Neural cell (in vitro differentiated cells): ENCODE data around the gene SLC2A5. TPM values are rescaled to one million over a fixed set of nuclear protein-coding genes. Genes with fewer than 3 reads are reported as not detected.
"Not testable (repeated sequence)": the region's sequence is repeated elsewhere in the genome, so short reads cannot be mapped to it uniquely, and the experiment has no call there.

Experiments used
- H2AFZ ChIP-seq: fragments of 200-600, 300-800 bp; sonication (generic), shearing (Covaris generic); 2 replicates; pipeline ENCODE4 v1.6.0; 2014; ENCODE audit warnings: low read depth, mild to moderate bottlenecking, antibody characterized with exemption, low read length, moderate library complexity
- H3F3A ChIP-seq: fragments of 200-600 bp; shearing (Covaris generic); 2 replicates; pipeline ENCODE4 v1.6.1; 2016; ENCODE audit warnings: mild to moderate bottlenecking, moderate library complexity, mixed read lengths, antibody characterized with exemption, low read length; ENCODE audit not compliant: insufficient read depth, poor library complexity, severe bottlenecking
- H3K27ac ChIP-seq: fragments of 200-600, 300-800 bp; sonication (generic), shearing (Covaris generic); 2 replicates; pipeline ENCODE4 v1.5.1; 2014; ENCODE audit warnings: mild to moderate bottlenecking, low read length, moderate library complexity
- H3K27me3 ChIP-seq: fragments of 300-800, 200-600 bp; sonication (generic), shearing (Covaris generic); 2 replicates; pipeline ENCODE4 v1.6.0; 2014; ENCODE audit warnings: mild to moderate bottlenecking, low read depth, low read length, moderate library complexity; ENCODE audit not compliant: insufficient read depth
- H3K36me3 ChIP-seq: fragments of 300-800, 200-600 bp; sonication (generic), shearing (Covaris generic); 2 replicates; pipeline ENCODE4 v1.5.1; 2014; ENCODE audit warnings: mild to moderate bottlenecking, antibody characterized with exemption, low read length, moderate library complexity; ENCODE audit not compliant: insufficient read depth
- H3K4me2 ChIP-seq: fragments of 300-800, 200-600 bp; sonication (generic), shearing (Covaris generic); 2 replicates; pipeline ENCODE4 v1.6.0; 2014; ENCODE audit warnings: mild to moderate bottlenecking, low read length
- H3K4me3 ChIP-seq: fragments of 300-800, 200-600 bp; sonication (generic), shearing (Covaris generic); 2 replicates; pipeline ENCODE4 v1.5.1; 2014; ENCODE audit warnings: mild to moderate bottlenecking, low read length, moderate library complexity
- H3K79me2 ChIP-seq: fragments of 200-600 bp; shearing (Covaris generic); replicated peaks from 2 replicates; pipeline ENCODE4 v1.6.0; 2014; ENCODE audit warnings: mild to moderate bottlenecking, low read length, moderate library complexity; ENCODE audit not compliant: insufficient read depth
- H3K9ac ChIP-seq: fragments of 300-800, 200-600 bp; sonication (generic), shearing (Covaris generic); 2 replicates; pipeline ENCODE4 v1.6.1; 2016; ENCODE audit warnings: mild to moderate bottlenecking, low read length, mixed read lengths
- H3K9me2 ChIP-seq: fragments of 200-600 bp; shearing (Covaris generic); 2 replicates; pipeline ENCODE4 v1.6.1; 2016; ENCODE audit warnings: mild to moderate bottlenecking, low read length, mixed read lengths; ENCODE audit not compliant: insufficient read depth
- H3K9me3 ChIP-seq: fragments of 200-600, 300-800 bp; sonication (generic), shearing (Covaris generic); 2 replicates; pipeline ENCODE4 v1.6.1; 2016; ENCODE audit warnings: mild to moderate bottlenecking, mixed run types, low read length, moderate library complexity, mixed read lengths
- H4K20me1 ChIP-seq: fragments of 200-600 bp; shearing (Covaris generic); 2 replicates; pipeline ENCODE4 v1.6.1; 2016; ENCODE audit warnings: mild to moderate bottlenecking, mixed run types; ENCODE audit not compliant: insufficient read depth
- EP300 ChIP-seq: fragments of 450-650 bp; conservative IDR thresholded peaks from 2 replicates; pipeline ENCODE4 v1.6.1; 2014; ENCODE audit warnings: antibody characterized with exemption, mild to moderate bottlenecking, moderate library complexity; ENCODE audit not compliant: poor library complexity, severe bottlenecking
- EZH2 ChIP-seq: fragments of 200-600, 300-800 bp; shearing (Covaris generic), sonication (generic); IDR thresholded peaks from 2 replicates; pipeline ENCODE4 v1.6.1; 2014; ENCODE audit warnings: antibody characterized with exemption, low read length, borderline replicate concordance, mild to moderate bottlenecking; ENCODE audit not compliant: insufficient read depth, poor library complexity, severe bottlenecking
- MXI1 ChIP-seq: fragments of 450-650 bp; conservative IDR thresholded peaks from 2 replicates; pipeline ENCODE4 v1.6.1; 2014; ENCODE audit warnings: antibody characterized with exemption, mild to moderate bottlenecking; ENCODE audit not compliant: poor library complexity, severe bottlenecking
- POLR2AphosphoS5 ChIP-seq: IDR thresholded peaks from 2 replicates; pipeline ENCODE4 v1.6.1; 2012
- RAD21 ChIP-seq: fragments of 450-650 bp; conservative IDR thresholded peaks from 2 replicates; pipeline ENCODE4 v1.6.1; 2014; ENCODE audit warnings: antibody characterized with exemption, mild to moderate bottlenecking, moderate library complexity
- REST ChIP-seq: IDR thresholded peaks from 2 replicates; pipeline ENCODE4 v1.6.1; 2012; ENCODE audit warnings: borderline replicate concordance
- SMC3 ChIP-seq: fragments of 450-650 bp; conservative IDR thresholded peaks from 2 replicates; pipeline ENCODE4 v1.6.1; 2014; ENCODE audit warnings: antibody characterized with exemption, mild to moderate bottlenecking, moderate library complexity; ENCODE audit not compliant: poor library complexity
- TAF1 ChIP-seq: IDR thresholded peaks from 2 replicates; pipeline ENCODE4 v1.6.1; 2012; ENCODE audit warnings: low read depth
- polyA plus RNA-seq: library from polyadenylated mRNA; depleted of rRNA; stranded (reverse); fragments of >200 nt; gene quantifications from 2 replicates; pipeline ENCODE4 v1.2.3, GENCODE V29; 2014
- TF ChIP-seq, protein P1 (sequence below): fragments of 450-650 bp; IDR thresholded peaks from 2 replicates; pipeline ENCODE4 v1.5.1; 2014; ENCODE audit warnings: antibody characterized with exemption, mild to moderate bottlenecking, moderate library complexity; ENCODE audit not compliant: poor library complexity, severe bottlenecking

SLC2A5 gene
- polyA plus RNA-seq, 1 donor from 2014 or later = not detected

GRCh38 chr1:9022773-9023172, 46.7 kb downstream of the SLC2A5 start:
- Histone ChIP-seq H3K27ac (no peak overlapping the region), H3K36me3 (no peaks in the 10 kb centered on the region), H3K4me2 (no peak overlapping the region), H2AFZ (no peak overlapping the region), H4K20me1 (no peaks in the 10 kb centered on the region), H3K9ac (no peak overlapping the region), H3K79me2 (no peaks in the 10 kb centered on the region), H3K9me3 (no peaks in the 10 kb centered on the region), H3K9me2 (no peaks in the 10 kb centered on the region), H3F3A (no peaks in the 10 kb centered on the region), H3K4me3 (no peak overlapping the region), H3K27me3 (no peaks in the 10 kb centered on the region)
- no peak for TF ChIP-seq EP300
- TF ChIP-seq POLR2AphosphoS5 = no peak
- TF ChIP-seq REST = no peak
- no peak for TF ChIP-seq MXI1
- no peak for TF ChIP-seq TAF1
- TF ChIP-seq RAD21 = no peak
- TF ChIP-seq, protein P1, sequence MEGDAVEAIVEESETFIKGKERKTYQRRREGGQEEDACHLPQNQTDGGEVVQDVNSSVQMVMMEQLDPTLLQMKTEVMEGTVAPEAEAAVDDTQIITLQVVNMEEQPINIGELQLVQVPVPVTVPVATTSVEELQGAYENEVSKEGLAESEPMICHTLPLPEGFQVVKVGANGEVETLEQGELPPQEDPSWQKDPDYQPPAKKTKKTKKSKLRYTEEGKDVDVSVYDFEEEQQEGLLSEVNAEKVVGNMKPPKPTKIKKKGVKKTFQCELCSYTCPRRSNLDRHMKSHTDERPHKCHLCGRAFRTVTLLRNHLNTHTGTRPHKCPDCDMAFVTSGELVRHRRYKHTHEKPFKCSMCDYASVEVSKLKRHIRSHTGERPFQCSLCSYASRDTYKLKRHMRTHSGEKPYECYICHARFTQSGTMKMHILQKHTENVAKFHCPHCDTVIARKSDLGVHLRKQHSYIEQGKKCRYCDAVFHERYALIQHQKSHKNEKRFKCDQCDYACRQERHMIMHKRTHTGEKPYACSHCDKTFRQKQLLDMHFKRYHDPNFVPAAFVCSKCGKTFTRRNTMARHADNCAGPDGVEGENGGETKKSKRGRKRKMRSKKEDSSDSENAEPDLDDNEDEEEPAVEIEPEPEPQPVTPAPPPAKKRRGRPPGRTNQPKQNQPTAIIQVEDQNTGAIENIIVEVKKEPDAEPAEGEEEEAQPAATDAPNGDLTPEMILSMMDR = no peak
- TF ChIP-seq SMC3 = no peak
- TF ChIP-seq EZH2 = no peak

GRCh38 chr1:9022026-9022738, 47.3 kb downstream of the SLC2A5 start:
- H4K20me1 ChIP-seq, H3K27me3 ChIP-seq, H3K9me2 ChIP-seq, H3K36me3 ChIP-seq, H3K79me2 ChIP-seq, H2AFZ ChIP-seq, H3K4me3 ChIP-seq, H3K9ac ChIP-seq, H3K4me2 ChIP-seq, H3K9me3 ChIP-seq, H3K27ac ChIP-seq, H3F3A ChIP-seq: not testable (repeated sequence)

DNA sequence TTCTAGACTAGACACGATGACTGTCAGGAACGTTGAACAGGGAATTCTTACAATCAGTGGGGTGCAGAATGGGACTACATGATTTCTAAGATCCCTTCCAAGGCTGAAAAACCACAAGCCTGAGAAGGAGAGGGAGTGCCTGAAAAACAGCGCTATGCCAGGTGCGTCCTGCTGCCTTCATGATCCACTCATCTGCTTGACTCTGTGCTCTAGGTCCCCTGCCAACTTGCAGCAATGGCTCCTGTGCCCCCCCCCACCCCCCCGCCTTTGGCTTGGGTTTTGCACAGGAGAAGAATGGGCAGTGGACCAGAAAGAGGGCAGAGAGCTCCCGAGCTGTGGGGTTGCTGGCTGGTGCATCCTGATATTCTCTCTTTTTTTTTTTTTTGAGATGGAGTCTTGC, 49.1 kb downstream of the SLC2A5 start:
- no peaks in the 10 kb centered on the region for H4K20me1 ChIP-seq
- TF ChIP-seq SMC3 = no peak
- TF ChIP-seq EP300 = no peak
- TF ChIP-seq TAF1 = no peak
- no peak for TF ChIP-seq EZH2
- no peak for TF ChIP-seq REST
- TF ChIP-seq MXI1 = no peak
- TF ChIP-seq RAD21 = no peak
- no peak for TF ChIP-seq POLR2AphosphoS5
- TF ChIP-seq, protein P1 = no peak

More for the DNA sequence above, 49.1 kb downstream of the SLC2A5 start:
- Histone ChIP-seq H3K4me2 (no peak overlapping the region), H3K9me2 (no peaks in the 10 kb centered on the region), H3K4me3 (no peak overlapping the region), H2AFZ (no peak overlapping the region), H3K9ac (no peak overlapping the region), H3K36me3 (no peaks in the 10 kb centered on the region), H3K27me3 (no peaks in the 10 kb centered on the region), H3K9me3 (no peaks in the 10 kb centered on the region), H3F3A (no peaks in the 10 kb centered on the region), H3K79me2 (no peaks in the 10 kb centered on the region), H3K27ac (no peak overlapping the region)
